Stimulated activated naive CD4-positive, alpha-beta T cell (primary cell): ENCODE data around the gene PEX11B.

Source experiments
- DNase-seq, 6 experiments: peaks; one replicate each; lab custom pipeline; 2025; lab: John Stamatoyannopoulos, UW

PEX11B gene

GRCh38 chr1:145871994-145872924 is 46.3 kb downstream of the PEX11B start:
- peak in 3 of 6 experiments; percentile 21 to 63 (median 52) for DNase-seq

- no peak for DNase-seq
These were observed 50.3 kb downstream of the PEX11B start for GRCh38 chr1:145868232-145868631.

DNA sequence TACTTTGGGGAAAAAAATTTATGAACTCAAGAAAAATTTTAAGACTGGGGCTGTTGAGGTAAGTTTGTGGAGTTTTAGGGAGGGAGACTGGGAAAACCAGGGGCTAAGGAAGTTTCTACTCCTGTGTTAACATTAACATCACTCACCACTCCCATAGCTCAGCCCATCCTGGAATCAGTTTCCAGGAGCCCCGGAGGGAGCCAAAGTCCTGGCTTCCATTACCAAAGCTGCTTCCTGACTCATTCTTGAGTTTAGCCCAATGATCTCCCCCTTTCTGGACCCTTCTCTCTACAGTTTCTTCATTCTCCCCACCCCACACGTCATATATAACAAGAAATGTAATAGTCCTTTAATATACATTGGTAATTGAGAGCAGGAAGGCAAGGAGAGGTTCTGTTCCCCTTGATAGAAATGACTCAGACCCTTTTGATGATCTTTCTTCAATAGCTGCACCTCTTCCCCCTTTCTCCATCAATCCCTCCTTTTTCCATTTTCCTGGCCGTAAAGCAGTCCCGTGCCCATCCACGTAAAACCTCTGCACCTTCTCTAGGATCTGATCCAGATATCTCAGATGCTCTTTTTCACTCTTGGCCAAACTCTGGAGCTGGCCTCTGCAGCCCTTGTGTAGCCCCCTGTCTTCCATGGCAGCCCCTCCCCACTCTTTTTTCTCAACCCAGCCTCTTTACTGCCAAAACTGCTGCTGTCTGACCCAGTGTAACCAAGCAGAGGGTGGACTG is 55.1 kb downstream of the PEX11B start:
- no peak for DNase-seq
